GM10248 (cell line): ENCODE measurements around the gene TNRC18.

ENCODE experiments used
- CTCF ChIA-PET: fragments of 300-600 bp; sonication (Branson Sonifier 250); formaldehyde crosslinking; extraction: SDS; loops from one replicate; lab custom pipeline; 2021; ENCODE audit warnings: antibody characterized with exemption; lab: Yijun Ruan, JAX
- POLR2A ChIA-PET: fragments of 350-650 bp; sonication (Branson Sonifier 250); formaldehyde crosslinking; extraction: SDS; loops from one replicate; lab custom pipeline; 2020; ENCODE audit warnings: antibody characterized with exemption; lab: Yijun Ruan, JAX
- DNase-seq: peaks from one replicate; pipeline ENCODE4 v3.0.0; 2012; ENCODE audit errors: extremely low spot score
- CTCF ChIP-seq: IDR thresholded peaks from 2 replicates; pipeline ENCODE4 v1.5.1; 2012; ENCODE audit warnings: mild to moderate bottlenecking, low read depth; ENCODE audit errors: extremely low read depth, missing control alignments, control extremely low read depth

TNRC18 gene

GRCh38 chr7:5437348-5437892, 13.8 kb upstream of the TNRC18 start:
- DNase-seq: no peak
- ChIA-PET POLR2A (no interaction called here), CTCF (interaction anchor here (0.9 to 1.5 kb wide), 3 partner anchors 10 to 72 kb away, joined by 3 to 4 read pairs (median 3); no protein-coding TSS in a partner anchor)
- no peak for TF ChIP-seq CTCF

GRCh38 chr7:5436003-5436678, 12.5 kb upstream of the TNRC18 start:
- POLR2A ChIA-PET: no interaction called here

GRCh38 chr7:5435291-5436002, 11.8 kb upstream of the TNRC18 start:
- ChIA-PET CTCF (interaction anchor here (1.1 to 1.2 kb wide), 2 partner anchors 22 to 106 kb away, joined by 3 read pairs; no protein-coding TSS in a partner anchor), POLR2A (no interaction called here)
- no peak for TF ChIP-seq CTCF
- DNase-seq: peak; percentile 70

More at GRCh38 chr7:5436003-5436678, 12.5 kb upstream of the TNRC18 start:
- no peak for TF ChIP-seq CTCF
- DNase-seq: no peak
- CTCF ChIA-PET: interaction anchor here (1.1 to 1.3 kb wide), 3 partner anchors 14 to 106 kb away, joined by 3 read pairs; no protein-coding TSS in a partner anchor

- no peak for DNase-seq
- CTCF ChIA-PET: no interaction called here
- no peak for TF ChIP-seq CTCF
- POLR2A ChIA-PET: no interaction called here
These were observed 9.5 kb upstream of the TNRC18 start for GRCh38 chr7:5433181-5433580.

- ChIA-PET POLR2A (no interaction called here), CTCF (no interaction called here)
- DNase-seq: no peak
- no peak for TF ChIP-seq CTCF
These were observed 9.1 kb upstream of the TNRC18 start for GRCh38 chr7:5432691-5433090.

GRCh38 chr7:5431560-5432015, 8.0 kb upstream of the TNRC18 start:
- DNase-seq: no peak
- POLR2A ChIA-PET: no interaction called here
- CTCF ChIA-PET: interaction anchor here (1.2 kb wide), 1 partner anchor 11 kb away, joined by 3 read pairs; no protein-coding TSS in a partner anchor
- TF ChIP-seq CTCF: no peak
